Mesenchymal stem cell (in vitro differentiated cells and primary cell): ENCODE measurements around the gene C1QA.
"Not testable (repeated sequence)": the region's sequence is repeated elsewhere in the genome, so short reads cannot be mapped to it uniquely, and the experiment has no call there.

Experiments used
- DNase-seq: peaks from one replicate; pipeline ENCODE4 v3.0.0-alpha.2; 2013
- H2AFZ ChIP-seq: one replicate; pipeline ENCODE4 v1.6.1; 2013; ENCODE audit warnings: low read depth, mild to moderate bottlenecking, control low read depth, inconsistent platforms, low read length, moderate library complexity
- H2AK5ac ChIP-seq: 2 replicates; pipeline ENCODE4 v1.6.1; 2013; ENCODE audit warnings: low read length, moderate library complexity, mild to moderate bottlenecking, inconsistent platforms; ENCODE audit not compliant: severe bottlenecking
- H2BK120ac ChIP-seq: one replicate; pipeline ENCODE4 v1.6.1; 2013; ENCODE audit warnings: low read depth, mild to moderate bottlenecking, inconsistent platforms, low read length, moderate library complexity
- H2BK12ac ChIP-seq, 2 experiments: one replicate each; pipeline ENCODE4 v1.6.1; 2013; ENCODE audit warnings: inconsistent platforms in 2 of 2, low read length in 2 of 2, mild to moderate bottlenecking in 2 of 2, moderate library complexity in 2 of 2, control low read depth in 1 of 2
- H2BK15ac ChIP-seq: one replicate; pipeline ENCODE4 v1.6.1; 2013; ENCODE audit warnings: mild to moderate bottlenecking, low read depth, inconsistent platforms; ENCODE audit not compliant: poor library complexity, severe bottlenecking
- H2BK5ac ChIP-seq: 2 replicates; pipeline ENCODE4 v1.6.1; 2013; ENCODE audit warnings: low read depth, mild to moderate bottlenecking, low read length, control low read depth, inconsistent platforms; ENCODE audit not compliant: poor library complexity, severe bottlenecking
- H3K14ac ChIP-seq, 2 experiments: one replicate each; pipeline ENCODE4 v1.6.1; 2013; ENCODE audit warnings: inconsistent platforms in 2 of 2, low read length in 2 of 2, control low read depth in 1 of 2, mild to moderate bottlenecking in 1 of 2, moderate library complexity in 1 of 2
- H3K18ac ChIP-seq, 2 experiments: one replicate each; pipeline ENCODE4 v1.6.1; 2013; ENCODE audit warnings: inconsistent platforms in 2 of 2, low read length in 2 of 2, control low read depth in 1 of 2, low read depth in 1 of 2, mild to moderate bottlenecking in 1 of 2
- H3K23ac ChIP-seq, 2 experiments: one replicate each; pipeline ENCODE4 v1.6.1; 2013; ENCODE audit warnings: inconsistent platforms in 2 of 2, low read length in 2 of 2, mild to moderate bottlenecking in 2 of 2, moderate library complexity in 2 of 2, control low read depth in 1 of 2
- H3K27ac ChIP-seq: 2 replicates; pipeline ENCODE4 v1.5.1; 2013; ENCODE audit warnings: mild to moderate bottlenecking, moderate library complexity, low read length, control low read depth, inconsistent platforms; ENCODE audit not compliant: poor library complexity, severe bottlenecking
- H3K27me3 ChIP-seq, 2 experiments: 2 replicates each; pipeline versions ENCODE4 v1.6.1 to v1.7.0; 2013; ENCODE audit warnings: low read length in 2 of 2, mild to moderate bottlenecking in 2 of 2, moderate library complexity in 2 of 2, control low read depth in 1 of 2, inconsistent platforms in 1 of 2; ENCODE audit not compliant: control insufficient read depth in 1 of 2, insufficient read depth in 1 of 2
- H3K36me3 ChIP-seq, 2 experiments: 2 replicates each; pipeline versions ENCODE4 v1.6.1 to v1.7.0; 2013; ENCODE audit warnings: low read length in 2 of 2, control low read depth in 1 of 2, inconsistent platforms in 1 of 2, low read depth in 1 of 2, mild to moderate bottlenecking in 1 of 2; ENCODE audit not compliant: insufficient read depth in 2 of 2, control insufficient read depth in 1 of 2
- H3K4ac ChIP-seq, 2 experiments: one replicate each; pipeline ENCODE4 v1.6.1; 2013; ENCODE audit warnings: inconsistent platforms in 2 of 2, low read length in 2 of 2, mild to moderate bottlenecking in 2 of 2, moderate library complexity in 2 of 2, control low read depth in 1 of 2, low read depth in 1 of 2
- H3K4me1 ChIP-seq: 2 replicates; pipeline ENCODE4 v1.6.1; 2013; ENCODE audit warnings: low read depth, low read length, control low read depth; ENCODE audit not compliant: control insufficient read depth, insufficient read depth
- H3K4me2 ChIP-seq: 2 replicates; pipeline ENCODE4 v1.6.1; 2013; ENCODE audit warnings: low read length, mild to moderate bottlenecking, inconsistent platforms; ENCODE audit not compliant: poor library complexity, severe bottlenecking
- H3K4me3 ChIP-seq, 2 experiments: 2 replicates each; pipeline versions ENCODE4 v1.5.1 to v1.7.0; 2013; ENCODE audit warnings: low read length in 2 of 2, mild to moderate bottlenecking in 2 of 2, control low read depth in 1 of 2, low read depth in 1 of 2; ENCODE audit not compliant: insufficient read depth in 1 of 2
- H3K79me1 ChIP-seq: replicated peaks from 2 replicates; pipeline ENCODE4 v1.6.1; 2013; ENCODE audit warnings: mild to moderate bottlenecking, control low read depth, low read length, inconsistent platforms; ENCODE audit not compliant: poor library complexity, severe bottlenecking
- H3K9ac ChIP-seq: 2 replicates; pipeline ENCODE4 v1.7.0; 2013; ENCODE audit warnings: mild to moderate bottlenecking, low read length, moderate library complexity
- H3K9me3 ChIP-seq: 2 replicates; pipeline ENCODE4 v1.7.0; 2013; ENCODE audit warnings: mild to moderate bottlenecking, low read length; ENCODE audit not compliant: control insufficient read depth
- H4K8ac ChIP-seq: one replicate; pipeline ENCODE4 v1.6.1; 2013; ENCODE audit warnings: inconsistent platforms, mild to moderate bottlenecking, low read length, moderate library complexity
- H4K91ac ChIP-seq: one replicate; pipeline ENCODE4 v1.6.1; 2013; ENCODE audit warnings: mild to moderate bottlenecking, low read length, inconsistent platforms
- WGBS: methylation state at CpG from one replicate; pipeline ENCODE4 v1.1.7; 2013; ENCODE audit warnings: mixed read lengths; 5-methylcytosine and 5-hydroxymethylcytosine counted together

The C1QA gene

GRCh38 chr1:22666412-22666811 lies 30.0 kb downstream of the C1QA start:
- Histone ChIP-seq H3K9ac (no peak overlapping the region), H2BK12ac (no peak overlapping the region), H3K4me1 (no peaks in the 10 kb centered on the region), H3K36me3 (no peaks in the 10 kb centered on the region), H3K4me2 (no peak overlapping the region), H3K27ac (no peak overlapping the region), H2BK120ac (no peak overlapping the region), H3K4me3 (no peak overlapping the region), H3K27me3 (peaks cover 47 to 96% of the 10 kb centered on the region in 2 experiments), H4K91ac (no peak overlapping the region), H3K79me1 (no peaks in the 10 kb centered on the region), H4K8ac (no peak overlapping the region), H3K23ac (no peak overlapping the region), H3K14ac (no peak overlapping the region), H2BK5ac (no peak overlapping the region), H3K4ac (no peak overlapping the region), H2AK5ac (no peak overlapping the region), H3K9me3 (no peaks in the 10 kb centered on the region), H2BK15ac (no peak overlapping the region), H3K18ac (no peak overlapping the region), H2AFZ (no peak overlapping the region)
- DNase-seq, result no peak
- WGBS, result 19% methylated on average over 1 of the region's 2 CpGs

DNA sequence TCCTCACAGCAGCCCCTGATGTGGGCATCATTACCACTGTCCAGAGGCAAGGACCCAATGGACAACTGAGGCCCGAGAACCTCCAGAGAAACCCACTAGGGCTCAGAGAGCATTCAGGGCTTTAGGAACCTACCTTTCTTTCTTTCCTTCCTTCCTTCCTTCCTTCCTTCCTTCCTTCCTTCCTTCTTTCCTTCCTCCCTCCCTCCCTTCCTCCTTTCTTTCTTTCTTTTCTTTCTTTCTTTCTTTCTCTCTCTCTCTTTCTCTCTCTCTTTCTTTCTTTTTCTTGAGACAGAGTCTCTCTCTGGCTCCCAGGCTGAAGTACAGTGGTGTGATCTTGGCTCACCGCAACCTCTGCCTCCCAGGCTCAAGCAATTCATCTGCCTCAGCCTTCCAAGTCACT lies 32.4 kb downstream of the C1QA start:
- not testable (repeated sequence) for H3K4me3 ChIP-seq, H3K4me2 ChIP-seq, H2AK5ac ChIP-seq, H3K18ac ChIP-seq, H2BK12ac ChIP-seq, H4K8ac ChIP-seq, H4K91ac ChIP-seq, H3K27ac ChIP-seq, H3K36me3 ChIP-seq, H2AFZ ChIP-seq, DNase-seq, H3K23ac ChIP-seq, H3K4me1 ChIP-seq, H3K9me3 ChIP-seq, H2BK5ac ChIP-seq, H3K14ac ChIP-seq, H2BK15ac ChIP-seq, H3K79me1 ChIP-seq, H2BK120ac ChIP-seq, H3K9ac ChIP-seq, H3K4ac ChIP-seq
- H3K27me3 ChIP-seq, result peaks cover 52 to 98% of the 10 kb centered on the region in 2 experiments
- WGBS, result 86% methylated on average over 2 of the region's 2 CpGs

- Histone ChIP-seq H3K4me1 (peaks cover 7% of the 10 kb centered on the region), H3K4ac (no peak overlapping the region), H2AK5ac (no peak overlapping the region), H3K27ac (no peak overlapping the region), H3K4me3 (no peak overlapping the region), H3K23ac (no peak overlapping the region), H2AFZ (no peak overlapping the region), H2BK120ac (no peak overlapping the region), H4K91ac (no peak overlapping the region), H4K8ac (no peak overlapping the region), H2BK12ac (no peak overlapping the region), H2BK5ac (no peak overlapping the region), H3K14ac (no peak overlapping the region), H3K9ac (no peak overlapping the region), H3K4me2 (no peak overlapping the region), H3K36me3 (no peaks in the 10 kb centered on the region), H2BK15ac (no peak overlapping the region), H3K79me1 (no peaks in the 10 kb centered on the region), H3K18ac (no peak overlapping the region), H3K9me3 (no peaks in the 10 kb centered on the region), H3K27me3 (peaks cover 52 to 92% of the 10 kb centered on the region in 2 experiments)
- DNase-seq, result no peak
- 66% methylated on average over 12 of the region's 12 CpGs for WGBS
These were observed 34.0 kb downstream of the C1QA start for GRCh38 chr1:22670352-22670975.

GRCh38 chr1:22671999-22672398 lies 35.6 kb downstream of the C1QA start:
- no peak overlapping the region for H3K4me3 ChIP-seq
- no peak overlapping the region for H4K91ac ChIP-seq
- no peak overlapping the region for H3K18ac ChIP-seq
- H2BK120ac ChIP-seq, result no peak overlapping the region
- H2AK5ac ChIP-seq, result no peak overlapping the region
- no peak overlapping the region for H3K27ac ChIP-seq
- no peak overlapping the region for H4K8ac ChIP-seq
- no peak overlapping the region for H3K14ac ChIP-seq
- 79% methylated on average over 4 of the region's 4 CpGs for WGBS
- no peak overlapping the region for H2AFZ ChIP-seq
- H3K36me3 ChIP-seq, result no peaks in the 10 kb centered on the region
- no peak overlapping the region for H3K23ac ChIP-seq
- H3K27me3 ChIP-seq, result peaks cover 50 to 80% of the 10 kb centered on the region in 2 experiments
- H2BK12ac ChIP-seq, result no peak overlapping the region
- H3K79me1 ChIP-seq, result no peaks in the 10 kb centered on the region
- no peak overlapping the region for H3K4me2 ChIP-seq
- no peak overlapping the region for H2BK5ac ChIP-seq
- peaks cover 7% of the 10 kb centered on the region for H3K4me1 ChIP-seq
- H3K9ac ChIP-seq, result no peak overlapping the region
- no peak overlapping the region for H2BK15ac ChIP-seq
- no peak overlapping the region for H3K4ac ChIP-seq
- no peak for DNase-seq
- H3K9me3 ChIP-seq, result no peaks in the 10 kb centered on the region
